DOHH2 (cell line): ENCODE results near the gene DENND5B.
"Not testable (repeated sequence)": the region's sequence is repeated elsewhere in the genome, so short reads cannot be mapped to it uniquely, and the experiment has no call there.

Experiments
- H3F3A ChIP-seq: fragments of 200-600 bp; sonication (generic), shearing (Covaris generic); 2 replicates; pipeline ENCODE4 v1.6.0; 2016; ENCODE audit warnings: antibody characterized with exemption, mild to moderate bottlenecking; ENCODE audit not compliant: control insufficient read depth, insufficient read depth
- H3K27ac ChIP-seq: fragments of 200-600 bp; sonication (generic); 2 replicates; pipeline ENCODE4 v1.5.1; 2014; ENCODE audit warnings: low read depth, mild to moderate bottlenecking, low read length, moderate library complexity
- H3K27me3 ChIP-seq: fragments of 200-600 bp; sonication (generic); 2 replicates; pipeline ENCODE4 v1.6.1; 2014; ENCODE audit warnings: mild to moderate bottlenecking, low read length, mixed read lengths; ENCODE audit not compliant: control insufficient read depth
- H3K36me3 ChIP-seq: fragments of 200-600 bp; sonication (generic); 2 replicates; pipeline ENCODE4 v1.6.1; 2014; ENCODE audit warnings: mild to moderate bottlenecking, low read length, moderate library complexity, mixed read lengths; ENCODE audit not compliant: control insufficient read depth
- H3K4me1 ChIP-seq: fragments of 200-600 bp; sonication (generic); 2 replicates; pipeline ENCODE4 v1.6.1; 2014; ENCODE audit warnings: mild to moderate bottlenecking, low read length, mixed read lengths; ENCODE audit not compliant: control insufficient read depth
- H3K4me2 ChIP-seq: fragments of 200-600 bp; sonication (generic); 2 replicates; pipeline ENCODE4 v1.6.0; 2014; ENCODE audit warnings: mild to moderate bottlenecking, low read length, moderate library complexity
- H3K4me3 ChIP-seq: fragments of 200-600 bp; sonication (generic); 2 replicates; pipeline ENCODE4 v1.5.1; 2014; ENCODE audit warnings: mild to moderate bottlenecking, low read length, mixed read lengths
- H3K79me2 ChIP-seq: fragments of 200-600 bp; sonication (generic); 2 replicates; pipeline ENCODE4 v1.6.1; 2014; ENCODE audit warnings: mild to moderate bottlenecking, low read length, mixed read lengths; ENCODE audit not compliant: control insufficient read depth
- H3K9me2 ChIP-seq: fragments of 200-600 bp; sonication (generic); replicated peaks from 2 replicates; pipeline ENCODE4 v1.6.1; 2014; ENCODE audit warnings: mild to moderate bottlenecking, low read length, mixed read lengths; ENCODE audit not compliant: control insufficient read depth
- H3K9me3 ChIP-seq: fragments of 200-600 bp; sonication (generic); 2 replicates; pipeline ENCODE4 v1.6.1; 2014; ENCODE audit warnings: antibody characterized with exemption, low read length, mixed read lengths; ENCODE audit not compliant: control insufficient read depth, insufficient read depth
- H4K20me1 ChIP-seq: fragments of 200-600 bp; sonication (generic); 2 replicates; pipeline ENCODE4 v1.6.0; 2014; ENCODE audit warnings: low read depth, mild to moderate bottlenecking, antibody characterized with exemption, low read length, moderate library complexity; ENCODE audit not compliant: control insufficient read depth, insufficient read depth
- CTCF ChIP-seq: fragments of 200-600 bp; sonication (generic); IDR thresholded peaks from one replicate; pipeline ENCODE4 v1.5.1; 2014; ENCODE audit warnings: antibody characterized with exemption, mild to moderate bottlenecking, low read depth, low read length; ENCODE audit not compliant: poor library complexity, severe bottlenecking
- EZH2phosphoT487 ChIP-seq: fragments of 200-600 bp; sonication (generic); IDR thresholded peaks from 2 replicates; pipeline ENCODE4 v1.6.1; 2017; ENCODE audit warnings: borderline replicate concordance, mild to moderate bottlenecking, antibody characterized with exemption, low read length, moderate library complexity, mixed read lengths

DENND5B gene

GRCh38 chr12:31504625-31505222 lies 86.2 kb downstream of the DENND5B start:
- Histone ChIP-seq H3K4me1 (no peaks in the 10 kb centered on the region), H3K27me3 (no peaks in the 10 kb centered on the region), H3K9me3 (peaks cover 21% of the 10 kb centered on the region), H3K4me3 (no peak overlapping the region), H3K27ac (no peak overlapping the region), H3F3A (peaks cover 6% of the 10 kb centered on the region), H3K36me3 (peaks cover 6% of the 10 kb centered on the region; the same call in 1 of the 2 replicates), H3K4me2 (no peak overlapping the region), H3K79me2 (peaks cover 60% of the 10 kb centered on the region), H3K9me2 (no peaks in the 10 kb centered on the region), H4K20me1 (no peaks in the 10 kb centered on the region)
- no peak for TF ChIP-seq EZH2phosphoT487

GRCh38 chr12:31501014-31501413 lies 89.9 kb downstream of the DENND5B start:
- Histone ChIP-seq H3K9me3 (peaks cover 17% of the 10 kb centered on the region), H3K4me1 (peaks cover 16% of the 10 kb centered on the region), H3K79me2 (peaks cover 48% of the 10 kb centered on the region)
- H3K4me3 ChIP-seq, H3F3A ChIP-seq, H3K27ac ChIP-seq, H3K9me2 ChIP-seq, H3K27me3 ChIP-seq, H4K20me1 ChIP-seq, H3K36me3 ChIP-seq, H3K4me2 ChIP-seq: not testable (repeated sequence)

- Histone ChIP-seq H3K79me2 (peaks cover 36% of the 10 kb centered on the region), H3K9me2 (no peaks in the 10 kb centered on the region), H3K36me3 (peaks cover 12% of the 10 kb centered on the region), H4K20me1 (no peaks in the 10 kb centered on the region), H3K27ac (no peak overlapping the region), H3K9me3 (peaks cover 4% of the 10 kb centered on the region; the same call in 1 of the 2 replicates), H3K27me3 (no peaks in the 10 kb centered on the region), H3K4me3 (no peak overlapping the region), H3F3A (peaks cover 6% of the 10 kb centered on the region; the same call in 1 of the 2 replicates), H3K4me1 (peaks cover 16% of the 10 kb centered on the region), H3K4me2 (no peak overlapping the region)
- no peak for TF ChIP-seq CTCF
- TF ChIP-seq EZH2phosphoT487 = no peak
Observed at GRCh38 chr12:31499567-31499966, 91.4 kb downstream of the DENND5B start.

- H4K20me1 ChIP-seq = no peaks in the 10 kb centered on the region
- TF ChIP-seq EZH2phosphoT487 (no peak), CTCF (no peak)
- no peaks in the 10 kb centered on the region for H3K27me3 ChIP-seq
- no peak overlapping the region for H3K27ac ChIP-seq
- peaks cover 25% of the 10 kb centered on the region for H3K79me2 ChIP-seq
- peaks cover 3% of the 10 kb centered on the region; the same call in 1 of the 2 replicates for H3F3A ChIP-seq
- H3K9me3 ChIP-seq = no peaks in the 10 kb centered on the region
- H3K4me3 ChIP-seq = no peak overlapping the region
- H3K4me1 ChIP-seq = peaks cover 16% of the 10 kb centered on the region
- no peaks in the 10 kb centered on the region for H3K9me2 ChIP-seq
- no peak overlapping the region for H3K4me2 ChIP-seq
- peaks cover 12% of the 10 kb centered on the region for H3K36me3 ChIP-seq
Observed at GRCh38 chr12:31498424-31498823, 92.5 kb downstream of the DENND5B start.
